Lower lobe of right lung (tissue), 2 donors: ENCODE measurements around the gene MYH7. TPM values are rescaled to one million over a fixed set of nuclear protein-coding genes. Genes with fewer than 3 reads are reported as not detected.

Experiments
- ATAC-seq, 2 donors: fragments of 200-7000 bp; cut with Tn5 transposase; one replicate each; pipeline ENCODE4 v1.9.1; 2020 to 2022; ENCODE audit warnings: mild to moderate bottlenecking in 2 of 2, moderate library complexity in 2 of 2
- DNase-seq: peaks from one replicate; pipeline ENCODE4 v3.0.0-alpha.2; 2020
- H3K27ac ChIP-seq: fragments of 200-600 bp; one replicate; pipeline ENCODE4 v1.8.0; 2022
- H3K27me3 ChIP-seq: fragments of 200-600 bp; one replicate; pipeline ENCODE4 v1.8.0; 2022; ENCODE audit warnings: low read depth
- H3K36me3 ChIP-seq: fragments of 200-600 bp; one replicate; pipeline ENCODE4 v1.8.0; 2022; ENCODE audit warnings: mild to moderate bottlenecking
- H3K4me1 ChIP-seq: fragments of 200-600 bp; one replicate; pipeline ENCODE4 v1.8.0; 2022
- H3K4me3 ChIP-seq: fragments of 200-600 bp; one replicate; pipeline ENCODE4 v1.8.0; 2022; ENCODE audit warnings: mild to moderate bottlenecking
- H3K9me3 ChIP-seq: fragments of 200-600 bp; one replicate; pipeline ENCODE4 v1.8.0; 2022
- CTCF ChIP-seq: fragments of 200-600 bp; IDR thresholded peaks from one replicate; pipeline ENCODE4 v1.8.0; 2022; ENCODE audit warnings: antibody characterized with exemption, mild to moderate bottlenecking
- intact Hi-C: fragments of 100-400 bp; cut with DNase I; formaldehyde crosslinking; loops from one replicate; pipeline ENCODE4 v1.11.0; 2022
- total RNA-seq: library from RNA; stranded (reverse); fragmentation: NEBNext Ultra II Directional; extraction: Animal tissue kit (Norgen Biotek cat#: 25700); gene quantifications from one replicate; pipeline ENCODE4 v1.2.1, GENCODE V29; 2021
- donor health status: DM: no; HTN: yes; CAD: no; lungs with severe emphysema.

The MYH7 gene
- total RNA-seq, 1 donor from 2014 or later: 0.09 TPM

- H3K27ac ChIP-seq: no peak overlapping the region
- H3K9me3 ChIP-seq: no peaks in the 10 kb centered on the region
- no peaks in the 10 kb centered on the region for H3K27me3 ChIP-seq
- no peak overlapping the region for H3K4me3 ChIP-seq
- ATAC-seq (no peak), DNase-seq (no peak)
- no peaks in the 10 kb centered on the region for H3K4me1 ChIP-seq
- intact Hi-C loops: no loop called here
- no peak for TF ChIP-seq CTCF
- H3K36me3 ChIP-seq: no peaks in the 10 kb centered on the region
These were observed 3.8 kb upstream of the MYH7 start for GRCh38 chr14:23439107-23439835.

DNA sequence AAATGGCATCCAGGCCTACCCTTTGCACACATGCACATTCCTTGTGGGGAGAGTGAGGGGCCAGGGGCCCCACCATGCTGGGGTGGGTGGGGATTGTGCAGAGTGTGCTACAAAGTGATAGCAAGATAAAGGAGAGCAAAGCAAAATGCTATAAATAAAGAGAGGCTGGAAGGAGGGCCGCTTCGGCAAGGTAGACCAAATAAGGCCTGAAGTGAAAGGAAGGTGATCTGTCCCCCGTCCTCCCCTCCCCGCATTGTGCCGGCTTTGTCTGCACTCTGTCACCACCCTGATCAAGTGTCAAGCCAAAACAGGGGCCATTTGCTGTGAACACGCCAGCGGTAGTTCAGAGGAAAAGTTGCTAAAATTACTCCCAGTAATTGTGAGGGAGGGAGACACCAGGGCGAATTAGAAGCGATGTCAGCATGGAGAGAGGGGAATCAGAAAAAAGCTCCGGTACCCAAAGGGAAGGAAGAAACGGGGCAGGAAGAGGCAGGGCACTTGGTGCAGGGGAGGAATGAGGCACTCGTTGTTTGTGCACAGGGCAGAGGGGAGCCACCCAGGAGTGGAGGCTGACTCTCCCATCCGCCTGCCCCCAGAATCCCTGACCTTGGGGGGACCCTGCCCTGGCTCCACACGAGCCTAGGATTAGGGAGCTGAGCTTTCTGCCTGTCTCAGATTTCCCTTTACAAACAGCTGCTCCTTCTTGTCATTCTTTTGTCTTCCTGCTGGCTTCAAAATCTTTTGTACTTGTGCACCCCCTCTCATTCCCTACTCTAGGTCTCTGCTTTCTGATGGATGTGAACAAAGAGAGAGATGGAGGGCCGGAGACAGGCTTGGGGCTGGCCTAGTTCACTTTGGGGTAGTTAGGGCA lies 2.9 kb upstream of the MYH7 start:
- intact Hi-C loops: no loop called here
- Histone ChIP-seq H3K27me3 (no peaks in the 10 kb centered on the region), H3K9me3 (no peaks in the 10 kb centered on the region), H3K4me3 (no peak overlapping the region), H3K27ac (no peak overlapping the region), H3K4me1 (no peaks in the 10 kb centered on the region), H3K36me3 (no peaks in the 10 kb centered on the region)
- TF ChIP-seq CTCF: no peak
- ATAC-seq (no peak), DNase-seq (no peak)

- H3K27ac ChIP-seq: no peak overlapping the region
- H3K4me1 ChIP-seq: no peaks in the 10 kb centered on the region
- intact Hi-C loops: no loop called here
- H3K36me3 ChIP-seq: no peaks in the 10 kb centered on the region
- H3K27me3 ChIP-seq: no peaks in the 10 kb centered on the region
- DNase-seq (no peak), ATAC-seq (no peak)
- H3K9me3 ChIP-seq: no peaks in the 10 kb centered on the region
- H3K4me3 ChIP-seq: no peak overlapping the region
- TF ChIP-seq CTCF: no peak
These were observed 2.0 kb upstream of the MYH7 start for GRCh38 chr14:23437133-23438100.

DNA sequence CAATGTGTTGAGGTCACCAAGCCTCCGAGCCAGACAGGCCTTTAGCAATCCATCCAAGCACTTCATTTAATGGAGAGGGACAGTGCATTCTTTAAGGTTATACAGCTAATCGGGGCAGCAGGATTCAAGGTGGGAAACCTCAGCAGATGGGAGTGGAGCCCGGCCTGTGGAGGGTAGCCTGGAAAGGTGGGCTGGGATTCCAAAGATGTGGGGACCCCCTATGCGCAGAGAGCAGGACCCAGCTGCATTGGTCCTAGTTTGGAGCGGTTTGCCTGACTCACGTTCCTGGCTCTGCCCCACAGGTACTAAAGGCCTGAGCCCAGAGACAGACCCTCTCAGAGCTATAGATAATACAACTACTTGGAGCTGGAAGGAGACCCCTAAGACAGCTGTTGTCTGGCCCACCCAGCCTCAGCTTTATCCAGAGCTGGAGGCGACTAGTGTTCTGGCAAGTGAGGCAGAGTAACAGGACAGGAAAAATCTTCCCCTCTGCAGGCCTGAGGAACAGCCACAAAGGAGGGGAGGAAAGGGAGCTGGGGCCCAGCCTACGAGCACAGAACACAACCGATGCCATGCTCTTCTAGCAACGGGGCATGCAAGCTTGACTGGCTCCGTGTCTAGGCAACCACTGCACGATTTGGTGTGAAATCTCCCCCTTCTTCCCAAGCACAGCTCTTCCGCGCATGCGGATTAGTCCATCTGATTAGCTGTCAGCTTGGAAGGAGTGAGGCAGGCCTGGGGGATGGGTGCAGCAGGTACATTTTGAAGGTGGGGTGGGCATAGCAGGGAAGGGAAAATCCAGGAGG lies 1.1 kb upstream of the MYH7 start:
- Histone ChIP-seq H3K36me3 (no peaks in the 10 kb centered on the region), H3K27ac (no peak overlapping the region), H3K4me3 (no peak overlapping the region), H3K4me1 (no peaks in the 10 kb centered on the region), H3K9me3 (no peaks in the 10 kb centered on the region), H3K27me3 (no peaks in the 10 kb centered on the region)
- DNase-seq (no peak), ATAC-seq (no peak)
- intact Hi-C loops: no loop called here
- no peak for TF ChIP-seq CTCF
